SK-N-SH (cell line): ENCODE results near the gene CST3. TPM values are rescaled to one million over a fixed set of nuclear protein-coding genes. Genes with fewer than 3 reads are reported as not detected.

ENCODE experiments used
- CTCF ChIA-PET: fragments of 300-600, 350-600 bp; formaldehyde crosslinking; extraction: SDS; loops from one replicate; lab custom pipeline; 2021; lab: Yijun Ruan, JAX
- POLR2A ChIA-PET: fragments of 350-600 bp; sonication (Branson Sonifier 250); formaldehyde crosslinking; extraction: SDS; loops from one replicate; lab custom pipeline; 2020; ENCODE audit warnings: antibody characterized with exemption, inconsistent platforms; lab: Yijun Ruan, JAX
- DNase-seq: peaks from one replicate; pipeline ENCODE4 v3.0.0; 2012
- H2AFZ ChIP-seq: fragments of 200-600 bp; sonication (generic); 2 replicates; pipeline ENCODE4 v1.8.1; 2016; ENCODE audit warnings: antibody characterized with exemption, mild to moderate bottlenecking, low read depth
- H3F3A ChIP-seq: fragments of 200-600 bp; sonication (generic); replicated peaks from 2 replicates; pipeline ENCODE3; 2016; ENCODE audit warnings: antibody characterized with exemption, mild to moderate bottlenecking; ENCODE audit not compliant: insufficient read depth
- H3K27ac ChIP-seq, 2 experiments: fragments of 200-500 bp in 1 of 2; fragments of 200-600 bp in 1 of 2; sonication (Bioruptor generic) in 1 of 2; sonication (generic), shearing (Covaris generic) in 1 of 2; 2 replicates each; pipeline versions ENCODE4 v1.5.1 to v1.6.1; 2014 to 2016; ENCODE audit warnings: low read depth in 2 of 2, inconsistent platforms in 1 of 2, low read length in 1 of 2, mild to moderate bottlenecking in 1 of 2, mixed read lengths in 1 of 2
- H3K27me3 ChIP-seq: fragments of 200-600 bp; sonication (generic), shearing (Covaris generic); 2 replicates; pipeline ENCODE4 v1.6.1; 2016; ENCODE audit warnings: mixed run types; ENCODE audit not compliant: insufficient read depth
- H3K36me3 ChIP-seq, 2 experiments: fragments of 200-500 bp in 1 of 2; fragments of 200-600 bp in 1 of 2; sonication (Bioruptor generic) in 1 of 2; sonication (generic) in 1 of 2; replicated peaks in 1 of 2; 2 replicates each; pipeline versions ENCODE3 to v1.5.1; 2014 to 2016; ENCODE audit warnings: low read length in 1 of 2, mild to moderate bottlenecking in 1 of 2; ENCODE audit not compliant: insufficient read depth in 2 of 2, control insufficient read depth in 1 of 2
- H3K4me1 ChIP-seq, 2 experiments: fragments of 200-500 bp in 1 of 2; fragments of 200-600 bp in 1 of 2; sonication (Bioruptor generic) in 1 of 2; sonication (generic), shearing (Covaris generic) in 1 of 2; 2 replicates each; pipeline versions ENCODE4 v1.5.1 to v1.6.1; 2014 to 2016; ENCODE audit warnings: low read depth in 1 of 2, low read length in 1 of 2, mixed run types in 1 of 2; ENCODE audit not compliant: insufficient read depth in 2 of 2, control insufficient read depth in 1 of 2
- H3K4me2 ChIP-seq: fragments of 200-600 bp; sonication (generic), shearing (Covaris generic); 2 replicates; pipeline ENCODE4 v1.6.1; 2017; ENCODE audit warnings: mixed run types
- H3K4me3 ChIP-seq, 2 experiments: fragments of 200-500 bp in 1 of 2; fragments of 200-600 bp in 1 of 2; sonication (Bioruptor generic) in 1 of 2; sonication (generic), shearing (Covaris generic) in 1 of 2; 2 replicates each; pipeline versions ENCODE4 v1.5.1 to v1.8.1; 2014 to 2016; ENCODE audit warnings: low read depth in 2 of 2, inconsistent platforms in 1 of 2, low read length in 1 of 2, mild to moderate bottlenecking in 1 of 2, mixed read lengths in 1 of 2, moderate library complexity in 1 of 2
- H3K79me2 ChIP-seq: fragments of 200-600 bp; sonication (generic); 2 replicates; pipeline ENCODE4 v1.8.1; 2017; ENCODE audit warnings: mild to moderate bottlenecking; ENCODE audit not compliant: insufficient read depth
- H3K9ac ChIP-seq: fragments of 200-600 bp; sonication (generic); 2 replicates; pipeline ENCODE4 v1.6.1; 2017; ENCODE audit warnings: mixed run types
- H3K9me2 ChIP-seq: fragments of 200-600 bp; sonication (generic); 2 replicates; pipeline ENCODE4 v1.6.1; 2017; ENCODE audit warnings: mixed run types
- H3K9me3 ChIP-seq: fragments of 200-600 bp; sonication (generic); 2 replicates; pipeline ENCODE4 v1.6.1; 2017; ENCODE audit warnings: mixed run types, mild to moderate bottlenecking, moderate library complexity
- H4K20me1 ChIP-seq: fragments of 200-600 bp; sonication (generic); 2 replicates; pipeline ENCODE4 v1.6.1; 2017; ENCODE audit warnings: mild to moderate bottlenecking, mixed run types; ENCODE audit not compliant: insufficient read depth
- CHD2 ChIP-seq: fragments of 150-350 bp; IDR thresholded peaks from 2 replicates; pipeline ENCODE4 v1.6.1; 2018; ENCODE audit warnings: low read length; ENCODE audit not compliant: partially characterized antibody
- ELF1 ChIP-seq: IDR thresholded peaks from 2 replicates; pipeline ENCODE4 v1.4.0; 2012
- EP300 ChIP-seq, 2 experiments: IDR thresholded peaks; 2 replicates each; pipeline versions ENCODE4 v1.4.0 to v1.6.1; 2012; ENCODE audit warnings: borderline replicate concordance in 1 of 2, low read depth in 1 of 2, low read length in 1 of 2
- EZH2phosphoT487 ChIP-seq: fragments of 200-600 bp; sonication (generic); IDR thresholded peaks from 2 replicates; pipeline ENCODE4 v1.6.1; 2017; ENCODE audit warnings: low read depth, mixed run types, mild to moderate bottlenecking, antibody characterized with exemption, moderate library complexity, borderline replicate concordance
- FOSL2 ChIP-seq: IDR thresholded peaks from 2 replicates; pipeline ENCODE4 v1.4.0; 2012; ENCODE audit warnings: low read depth, mild to moderate bottlenecking, moderate library complexity, borderline replicate concordance
- FOXM1 ChIP-seq: IDR thresholded peaks from 2 replicates; pipeline ENCODE4 v1.4.0; 2012; ENCODE audit warnings: low read depth, mild to moderate bottlenecking
- GABPA ChIP-seq: IDR thresholded peaks from 2 replicates; pipeline ENCODE4 v1.4.0; 2012; ENCODE audit warnings: low read depth, mild to moderate bottlenecking
- GATA2 ChIP-seq: sonication (generic); formaldehyde crosslinking; IDR thresholded peaks from 2 replicates; pipeline ENCODE4 v1.5.0; 2020; ENCODE audit warnings: mild to moderate bottlenecking, missing genetic modification reagents
- MXI1 ChIP-seq: IDR thresholded peaks from 2 replicates; pipeline ENCODE4 v1.6.1; 2012; ENCODE audit warnings: mild to moderate bottlenecking, low read depth, low read length, improper control_type of control experiment
- POLR2AphosphoS5 ChIP-seq: IDR thresholded peaks from 2 replicates; pipeline ENCODE4 v1.6.1; 2012; ENCODE audit warnings: low read depth, low read length
- RXRA ChIP-seq: IDR thresholded peaks from 2 replicates; pipeline ENCODE4 v1.4.0; 2012; ENCODE audit warnings: low read depth, mild to moderate bottlenecking, borderline replicate concordance
- SIN3A ChIP-seq: IDR thresholded peaks from 2 replicates; pipeline ENCODE4 v1.6.1; 2012; ENCODE audit warnings: low read depth, mild to moderate bottlenecking, low read length, moderate library complexity, borderline replicate concordance
- TAF1 ChIP-seq: IDR thresholded peaks from 2 replicates; pipeline ENCODE4 v1.6.1; 2012; ENCODE audit warnings: low read depth, mild to moderate bottlenecking, low read length, moderate library complexity, borderline replicate concordance
- USF1 ChIP-seq: IDR thresholded peaks from 2 replicates; pipeline ENCODE4 v1.4.0; 2012; ENCODE audit warnings: low read depth, borderline replicate concordance
- USF2 ChIP-seq: fragments of 150-350 bp; IDR thresholded peaks from 2 replicates; pipeline ENCODE4 v1.6.1; 2017; ENCODE audit warnings: antibody characterized with exemption, low read length, low read depth, borderline replicate concordance
- YY1 ChIP-seq: IDR thresholded peaks from 2 replicates; pipeline ENCODE4 v1.4.0; 2012; ENCODE audit warnings: low read depth, mild to moderate bottlenecking
- WGBS: methylation state at CpG from one replicate; pipeline ENCODE4 v1.1.6; 2017; ENCODE audit warnings: low lambda C conversion rate; 5-methylcytosine and 5-hydroxymethylcytosine counted together
- polyA plus RNA-seq, 3 experiments: library from polyadenylated mRNA; depleted of rRNA; stranded (reverse); fragments of >200 nt; gene quantifications; 2 replicates each; pipeline ENCODE4 v1.2.3, GENCODE V29; 2012
- TF ChIP-seq, protein P1 (sequence below): fragments of 150-350 bp; IDR thresholded peaks from 2 replicates; pipeline ENCODE4 v1.6.1; 2016; ENCODE audit warnings: mild to moderate bottlenecking, low read depth, low read length
- TF ChIP-seq, protein P2 (sequence below): IDR thresholded peaks from 2 replicates; pipeline ENCODE4 v1.4.0; 2012; ENCODE audit warnings: low read depth, borderline replicate concordance

The CST3 gene
- polyA plus RNA-seq, 1 of the 3 experiments (the other 2 are of a cell fraction): 428 TPM

DNA sequence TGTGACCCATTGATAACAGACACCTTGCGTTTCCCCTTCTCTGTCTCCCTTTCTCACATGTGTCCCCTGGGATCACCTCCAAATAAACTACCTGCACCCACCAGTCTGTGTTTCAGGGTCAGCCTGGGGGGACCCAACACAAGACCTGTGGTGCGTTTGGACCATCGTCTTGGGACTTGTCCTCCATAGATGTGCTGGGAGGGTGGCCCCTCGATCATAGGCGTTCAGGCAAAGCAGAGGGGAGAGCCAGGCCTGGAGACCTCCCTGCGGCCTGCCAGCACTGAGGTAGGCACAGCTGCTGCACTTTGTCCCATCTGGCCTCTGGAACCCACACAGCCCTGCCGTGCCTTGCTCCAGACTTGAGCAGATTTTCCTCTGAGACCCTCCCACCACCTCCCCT is 50.1 kb downstream of the CST3 start:
- Histone ChIP-seq H3K27ac (no peak overlapping the region), H3K9me2 (no peaks in the 10 kb centered on the region), H4K20me1 (no peaks in the 10 kb centered on the region), H3K27me3 (no peaks in the 10 kb centered on the region), H3K4me2 (no peak overlapping the region), H3K4me1 (no peaks in the 10 kb centered on the region), H3K9me3 (no peaks in the 10 kb centered on the region), H3F3A (no peaks in the 10 kb centered on the region), H3K4me3 (no peak overlapping the region), H3K9ac (no peak overlapping the region), H3K36me3 (no peaks in the 10 kb centered on the region), H3K79me2 (no peaks in the 10 kb centered on the region), H2AFZ (no peak overlapping the region)
- POLR2A ChIA-PET: no interaction called here
- TF ChIP-seq TAF1 (no peak), USF1 (no peak), RXRA (no peak), CHD2 (no peak), USF2 (no peak), ELF1 (no peak), YY1 (no peak), FOSL2 (no peak), MXI1 (no peak), GABPA (no peak), FOXM1 (no peak)
- TF ChIP-seq, protein P1, sequence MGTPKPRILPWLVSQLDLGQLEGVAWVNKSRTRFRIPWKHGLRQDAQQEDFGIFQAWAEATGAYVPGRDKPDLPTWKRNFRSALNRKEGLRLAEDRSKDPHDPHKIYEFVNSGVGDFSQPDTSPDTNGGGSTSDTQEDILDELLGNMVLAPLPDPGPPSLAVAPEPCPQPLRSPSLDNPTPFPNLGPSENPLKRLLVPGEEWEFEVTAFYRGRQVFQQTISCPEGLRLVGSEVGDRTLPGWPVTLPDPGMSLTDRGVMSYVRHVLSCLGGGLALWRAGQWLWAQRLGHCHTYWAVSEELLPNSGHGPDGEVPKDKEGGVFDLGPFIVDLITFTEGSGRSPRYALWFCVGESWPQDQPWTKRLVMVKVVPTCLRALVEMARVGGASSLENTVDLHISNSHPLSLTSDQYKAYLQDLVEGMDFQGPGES: no peak
- no peak for DNase-seq
- CTCF ChIA-PET: no interaction called here
- 32% methylated on average over 2 of the region's 7 CpGs for WGBS

- Histone ChIP-seq H3F3A (no peaks in the 10 kb centered on the region), H2AFZ (no peak overlapping the region), H3K9me3 (no peaks in the 10 kb centered on the region), H3K27me3 (no peaks in the 10 kb centered on the region), H3K4me3 (no peak overlapping the region), H3K4me2 (no peak overlapping the region), H3K9me2 (no peaks in the 10 kb centered on the region), H3K9ac (no peak overlapping the region), H3K79me2 (no peaks in the 10 kb centered on the region), H3K4me1 (no peaks in the 10 kb centered on the region), H3K27ac (no peak overlapping the region), H3K36me3 (no peaks in the 10 kb centered on the region), H4K20me1 (no peaks in the 10 kb centered on the region)
- ChIA-PET CTCF (no interaction called here), POLR2A (no interaction called here)
- DNase-seq: no peak
- 8% methylated on average over 9 of the region's 13 CpGs for WGBS
- TF ChIP-seq SIN3A: no peak
- TF ChIP-seq EZH2phosphoT487: no peak
- TF ChIP-seq USF2: no peak
- TF ChIP-seq POLR2AphosphoS5: no peak
- TF ChIP-seq RXRA: no peak
- TF ChIP-seq GATA2 (CRISPR knock-in tag): no peak
- TF ChIP-seq, protein P2, sequence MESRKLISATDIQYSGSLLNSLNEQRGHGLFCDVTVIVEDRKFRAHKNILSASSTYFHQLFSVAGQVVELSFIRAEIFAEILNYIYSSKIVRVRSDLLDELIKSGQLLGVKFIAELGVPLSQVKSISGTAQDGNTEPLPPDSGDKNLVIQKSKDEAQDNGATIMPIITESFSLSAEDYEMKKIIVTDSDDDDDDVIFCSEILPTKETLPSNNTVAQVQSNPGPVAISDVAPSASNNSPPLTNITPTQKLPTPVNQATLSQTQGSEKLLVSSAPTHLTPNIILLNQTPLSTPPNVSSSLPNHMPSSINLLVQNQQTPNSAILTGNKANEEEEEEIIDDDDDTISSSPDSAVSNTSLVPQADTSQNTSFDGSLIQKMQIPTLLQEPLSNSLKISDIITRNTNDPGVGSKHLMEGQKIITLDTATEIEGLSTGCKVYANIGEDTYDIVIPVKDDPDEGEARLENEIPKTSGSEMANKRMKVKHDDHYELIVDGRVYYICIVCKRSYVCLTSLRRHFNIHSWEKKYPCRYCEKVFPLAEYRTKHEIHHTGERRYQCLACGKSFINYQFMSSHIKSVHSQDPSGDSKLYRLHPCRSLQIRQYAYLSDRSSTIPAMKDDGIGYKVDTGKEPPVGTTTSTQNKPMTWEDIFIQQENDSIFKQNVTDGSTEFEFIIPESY: no peak
- no peak for TF ChIP-seq FOXM1
- TF ChIP-seq EP300 (IDR thresholded peaks at IDR 0.05; ENCODE audit: borderline replicate concordance in 1 of 2, low read depth in 1 of 2, low read length in 1 of 2): no peak
Measured at GRCh38 chr20:23586735-23587525, 50.8 kb downstream of the CST3 start.
